ENCODE results near the gene SPRYD3.
"Not testable (repeated sequence)": the region's sequence is repeated elsewhere in the genome, so short reads cannot be mapped to it uniquely, and the experiment has no call there.

SPRYD3 gene

DNA sequence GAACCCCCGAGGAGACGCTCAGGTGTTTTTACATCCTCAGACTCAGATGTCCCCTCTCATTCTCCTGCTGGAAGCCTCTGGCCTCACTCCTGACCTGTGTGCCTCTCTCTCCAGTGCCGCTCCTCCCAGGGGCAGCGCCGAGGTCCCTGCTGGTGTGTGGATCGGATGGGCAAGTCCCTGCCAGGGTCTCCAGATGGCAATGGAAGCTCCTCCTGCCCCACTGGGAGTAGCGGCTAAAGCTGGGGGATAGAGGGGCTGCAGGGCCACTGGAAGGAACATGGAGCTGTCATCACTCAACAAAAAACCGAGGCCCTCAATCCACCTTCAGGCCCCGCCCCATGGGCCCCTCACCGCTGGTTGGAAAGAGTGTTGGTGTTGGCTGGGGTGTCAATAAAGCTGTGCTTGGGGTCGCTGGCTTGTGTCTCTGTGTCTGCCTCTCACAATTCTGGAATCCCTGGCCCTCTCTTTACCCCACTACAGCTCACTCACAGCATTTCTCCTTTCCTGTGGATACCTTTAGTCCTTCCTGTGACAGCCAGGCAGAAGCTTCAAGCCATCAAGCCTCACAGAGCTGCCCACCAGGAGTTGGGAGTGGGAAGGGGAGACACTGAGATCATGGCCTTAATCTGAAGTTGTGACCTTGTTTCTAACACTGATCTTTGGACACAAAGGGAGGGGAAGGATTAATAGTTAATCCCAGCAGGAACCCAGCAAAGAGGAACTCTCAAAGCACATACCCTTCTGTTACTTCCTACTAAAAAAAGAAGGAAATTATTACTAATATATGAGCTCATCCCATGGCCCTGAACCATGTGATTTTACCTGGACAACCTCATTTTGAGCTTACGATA is 23.0 kb upstream of the SPRYD3 start:
- no peak for DNase-seq (ENCODE audit: low read depth)

DNA sequence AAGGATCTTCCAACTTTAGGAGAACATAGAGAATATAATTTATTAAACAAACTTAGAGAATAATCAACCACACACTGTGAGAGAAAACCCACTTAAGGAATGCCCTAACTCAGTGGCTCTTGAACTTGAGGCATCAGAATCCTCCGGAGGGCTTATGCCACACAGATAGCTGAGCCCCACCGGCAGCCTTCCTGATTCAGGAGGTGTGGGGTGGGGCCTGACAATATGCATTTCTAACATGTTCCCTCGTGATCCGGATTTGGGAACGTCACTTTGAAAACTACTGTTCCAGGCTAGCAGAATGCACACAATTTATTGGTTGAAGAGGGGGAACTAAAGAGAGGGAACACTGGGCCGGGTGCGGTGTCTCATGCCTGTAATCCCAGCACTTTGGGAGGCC is 22.1 kb upstream of the SPRYD3 start:
- DNase-seq (ENCODE audit: low read depth): no peak

DNA sequence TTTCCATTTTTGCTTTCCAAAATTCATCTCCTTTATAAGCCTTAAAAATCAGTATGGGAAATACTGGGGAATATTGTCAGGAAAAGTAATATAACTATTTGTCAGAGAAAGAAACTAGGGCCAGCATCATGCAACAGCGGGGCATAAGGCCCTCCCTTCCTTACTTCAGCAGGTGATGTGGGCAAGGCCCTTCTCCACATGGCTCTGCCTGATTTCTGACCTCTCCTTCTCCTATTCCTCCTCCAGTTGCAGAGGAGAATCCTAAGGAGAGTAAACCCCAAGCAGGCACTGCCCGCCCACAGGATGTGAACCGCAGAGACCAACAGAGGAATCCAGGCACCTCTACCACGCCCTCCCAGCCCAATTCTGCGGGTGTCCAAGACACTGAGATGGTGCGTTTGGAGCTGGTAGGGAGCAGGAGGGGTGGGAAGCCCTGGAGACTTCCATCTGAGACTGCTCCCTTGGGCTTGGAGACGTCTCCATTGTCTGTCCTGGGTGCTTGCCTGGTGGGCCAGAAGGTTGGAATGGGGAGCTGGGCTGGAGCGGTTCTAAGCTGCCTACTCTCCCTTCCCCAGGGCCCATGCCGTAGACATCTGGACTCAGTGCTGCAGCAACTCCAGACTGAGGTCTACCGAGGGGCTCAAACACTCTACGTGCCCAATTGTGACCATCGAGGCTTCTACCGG is 21.4 kb upstream of the SPRYD3 start:
- DNase-seq (ENCODE audit: low read depth): no peak

DNA sequence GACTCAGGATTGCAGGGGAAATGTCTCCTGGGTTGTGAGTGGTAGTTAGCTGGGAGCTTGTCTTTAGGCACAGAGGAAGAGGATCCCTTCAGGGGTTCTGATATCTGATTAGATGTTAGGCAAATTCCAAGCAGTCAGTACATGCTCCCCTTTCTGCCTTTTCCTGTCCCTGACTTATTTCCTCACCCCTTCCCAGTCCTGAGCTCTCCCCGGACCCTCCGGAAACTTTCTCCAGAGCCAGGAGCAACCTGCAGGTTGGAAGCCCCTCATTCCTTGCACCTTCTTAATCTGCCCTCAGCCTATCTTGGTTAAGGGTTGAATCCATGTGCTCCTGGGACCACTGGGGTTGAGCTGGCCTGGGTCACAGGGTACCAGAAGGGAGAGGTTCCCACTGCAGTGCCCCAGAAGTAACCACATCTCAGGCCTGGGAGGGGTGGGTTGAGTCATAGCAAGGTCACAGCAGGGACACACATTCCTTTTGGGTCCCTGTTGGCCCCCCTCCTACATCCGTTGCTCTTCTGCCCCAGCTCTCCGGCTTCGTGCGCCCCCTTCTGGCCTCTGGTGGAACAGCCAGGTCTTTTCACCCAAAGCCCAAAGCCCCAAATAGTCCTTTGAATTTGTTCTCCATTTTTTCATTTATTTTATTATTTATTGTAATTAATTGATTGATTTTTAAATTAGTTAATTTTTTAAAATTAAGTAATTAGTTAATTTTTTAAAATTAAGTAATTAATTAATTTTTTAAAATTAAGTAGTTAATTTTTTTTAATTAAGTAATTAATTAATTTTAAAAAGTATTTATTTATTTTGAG is 20.1 kb upstream of the SPRYD3 start:
- peak; percentile 97 for DNase-seq (ENCODE audit: low read depth)

DNA sequence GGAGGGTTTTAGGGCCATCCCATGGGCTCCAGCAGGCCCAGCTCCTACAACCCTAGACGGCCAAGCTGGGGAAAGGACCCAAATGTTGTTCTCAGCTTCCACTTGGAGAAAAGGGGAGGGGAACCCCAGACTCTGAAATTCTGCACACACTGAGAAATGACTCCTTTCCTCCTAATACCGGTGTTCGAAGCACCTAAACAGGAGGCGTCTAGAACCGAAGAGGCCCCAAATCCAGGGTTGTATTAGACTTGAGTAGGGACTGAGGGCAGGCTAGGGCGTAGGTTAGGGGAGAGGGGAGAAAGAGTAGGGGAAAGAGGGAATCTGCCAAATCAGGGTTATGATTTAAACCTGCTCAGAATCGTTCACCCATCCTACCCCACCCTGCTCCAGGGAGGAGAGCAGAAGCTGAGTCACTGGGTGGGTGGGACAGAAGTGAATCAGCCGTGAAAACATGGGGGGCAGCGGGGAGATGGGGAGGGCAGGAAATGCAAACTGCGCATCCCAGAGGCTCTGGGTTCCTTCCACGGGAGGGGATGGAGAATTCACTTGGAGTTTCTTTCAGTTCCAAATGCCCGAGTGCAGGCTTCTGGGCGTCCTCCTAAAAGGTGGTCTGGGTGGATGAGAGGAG is 19.3 kb upstream of the SPRYD3 start:
- peak; percentile 68 for DNase-seq (ENCODE audit: low read depth)

DNA sequence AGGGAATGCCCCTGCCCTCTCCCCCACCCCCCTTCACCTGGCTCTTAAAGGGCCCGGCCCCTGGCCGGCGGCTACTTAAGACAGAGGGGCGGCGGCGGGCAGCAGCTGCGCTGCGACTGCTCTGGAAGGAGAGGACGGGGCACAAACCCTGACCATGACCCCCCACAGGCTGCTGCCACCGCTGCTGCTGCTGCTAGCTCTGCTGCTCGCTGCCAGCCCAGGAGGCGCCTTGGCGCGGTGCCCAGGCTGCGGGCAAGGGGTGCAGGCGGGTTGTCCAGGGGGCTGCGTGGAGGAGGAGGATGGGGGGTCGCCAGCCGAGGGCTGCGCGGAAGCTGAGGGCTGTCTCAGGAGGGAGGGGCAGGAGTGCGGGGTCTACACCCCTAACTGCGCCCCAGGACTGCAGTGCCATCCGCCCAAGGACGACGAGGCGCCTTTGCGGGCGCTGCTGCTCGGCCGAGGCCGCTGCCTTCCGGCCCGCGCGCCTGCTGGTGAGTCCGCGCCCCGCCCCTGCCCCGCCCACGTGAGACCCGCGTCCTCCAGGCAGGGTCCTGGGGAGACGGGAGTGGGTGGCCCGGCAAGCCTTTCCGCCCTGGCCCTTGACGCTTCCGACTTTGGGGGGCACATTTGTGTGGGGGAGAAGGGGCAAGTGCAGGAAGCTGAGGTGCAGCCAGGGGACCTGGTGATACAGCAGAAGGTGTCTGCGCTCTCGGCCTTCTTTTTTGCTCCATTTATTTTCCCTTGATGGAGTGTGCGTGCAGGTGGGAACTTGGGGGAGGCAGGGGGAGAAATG is 18.6 kb upstream of the SPRYD3 start, which contains the start of gene IGFBP6:
Gene IGFBP6, plus strand, starts transcription at position 104 of the 790 bp plus-strand sequence. Its CDS starts 51 bp downstream, at position 155.
- no peak for DNase-seq (ENCODE audit: low read depth)

DNA sequence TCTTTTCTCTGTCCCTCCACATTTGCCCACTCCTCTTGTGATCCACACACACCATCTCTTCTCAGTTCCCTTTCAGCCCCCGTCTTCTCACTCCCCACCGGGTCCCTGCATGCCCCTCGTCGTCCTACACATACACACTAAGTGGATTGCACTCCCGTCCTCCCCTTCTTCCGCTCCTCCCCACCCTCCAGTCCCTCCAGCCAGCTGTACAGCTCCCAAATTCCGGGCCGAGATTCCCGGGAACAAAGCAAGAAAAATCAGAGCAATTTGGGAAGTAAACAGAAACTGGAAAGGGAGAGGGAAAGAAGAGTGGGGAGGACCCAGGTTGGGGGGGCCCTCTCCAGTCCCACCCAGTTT is 18.0 kb upstream of the SPRYD3 start:
- DNase-seq (ENCODE audit: low read depth): no peak

DNA sequence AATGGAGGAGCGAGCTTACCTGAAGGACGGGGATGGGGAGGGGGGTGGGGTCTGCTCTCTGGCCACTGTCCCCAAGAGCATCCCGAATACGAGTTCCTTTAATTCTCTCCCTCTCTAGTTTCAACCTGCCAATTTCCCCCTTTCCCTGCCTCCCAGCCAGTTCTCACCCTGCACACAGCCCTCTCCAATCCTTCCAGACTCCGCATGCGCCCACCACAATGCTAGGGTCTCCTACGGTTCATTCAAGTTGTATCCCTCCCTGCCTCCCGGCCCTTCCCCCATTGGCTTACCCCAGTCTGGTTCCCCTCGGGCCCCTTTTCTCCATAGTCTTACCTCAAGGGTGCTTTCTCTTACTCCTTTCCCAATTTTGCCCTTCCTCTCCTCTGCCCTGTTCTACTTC is 17.6 kb upstream of the SPRYD3 start:
- no peak for DNase-seq (ENCODE audit: low read depth)

DNA sequence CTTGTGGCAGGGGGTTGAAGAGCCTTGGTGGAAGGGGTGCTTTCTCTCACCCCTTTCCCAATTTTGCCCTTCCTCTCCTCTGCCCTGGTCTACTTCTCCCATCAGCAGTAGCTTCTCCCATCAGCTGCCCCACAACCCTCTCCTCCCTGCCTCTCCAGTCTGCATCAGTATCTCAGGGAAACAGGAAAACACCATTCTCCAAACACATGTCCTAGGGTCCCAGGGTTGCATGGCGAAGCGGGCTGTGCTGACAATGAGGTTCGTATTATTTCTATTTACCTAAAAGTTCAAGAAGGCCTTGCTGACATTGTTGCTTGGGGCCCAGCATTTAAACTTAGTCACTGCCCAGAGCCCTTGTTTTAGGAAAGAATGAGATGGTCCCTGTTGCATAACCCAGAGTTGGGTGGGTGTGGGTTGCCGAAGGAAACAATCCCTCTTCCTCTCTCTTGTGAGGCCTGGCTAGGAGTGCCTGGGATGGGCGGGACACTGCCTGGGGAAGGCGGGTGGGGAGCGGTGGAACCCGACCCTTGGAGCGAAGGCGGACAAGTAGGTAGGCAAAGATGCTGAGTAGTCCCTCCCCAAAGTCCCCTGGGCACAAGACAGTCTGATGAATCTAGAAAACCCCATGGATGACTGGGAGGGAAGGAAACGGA is 17.0 kb upstream of the SPRYD3 start:
- DNase-seq (ENCODE audit: low read depth): peak; percentile 90

DNA sequence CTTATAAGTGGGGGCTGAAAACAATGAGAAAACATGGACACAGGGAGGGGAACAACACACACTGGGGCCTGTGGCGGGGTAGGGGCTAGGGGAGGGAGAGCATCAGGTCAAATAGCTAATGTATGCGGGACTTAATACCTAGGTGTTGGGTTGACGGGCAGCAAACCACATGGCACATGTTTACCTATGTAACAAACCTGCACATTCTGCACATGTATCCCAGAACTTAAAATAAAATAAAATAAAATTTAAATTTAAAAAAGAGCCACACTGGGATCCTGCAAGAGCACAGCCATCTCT is 16.4 kb upstream of the SPRYD3 start:
- not testable (repeated sequence) for DNase-seq (ENCODE audit: low read depth)

DNA sequence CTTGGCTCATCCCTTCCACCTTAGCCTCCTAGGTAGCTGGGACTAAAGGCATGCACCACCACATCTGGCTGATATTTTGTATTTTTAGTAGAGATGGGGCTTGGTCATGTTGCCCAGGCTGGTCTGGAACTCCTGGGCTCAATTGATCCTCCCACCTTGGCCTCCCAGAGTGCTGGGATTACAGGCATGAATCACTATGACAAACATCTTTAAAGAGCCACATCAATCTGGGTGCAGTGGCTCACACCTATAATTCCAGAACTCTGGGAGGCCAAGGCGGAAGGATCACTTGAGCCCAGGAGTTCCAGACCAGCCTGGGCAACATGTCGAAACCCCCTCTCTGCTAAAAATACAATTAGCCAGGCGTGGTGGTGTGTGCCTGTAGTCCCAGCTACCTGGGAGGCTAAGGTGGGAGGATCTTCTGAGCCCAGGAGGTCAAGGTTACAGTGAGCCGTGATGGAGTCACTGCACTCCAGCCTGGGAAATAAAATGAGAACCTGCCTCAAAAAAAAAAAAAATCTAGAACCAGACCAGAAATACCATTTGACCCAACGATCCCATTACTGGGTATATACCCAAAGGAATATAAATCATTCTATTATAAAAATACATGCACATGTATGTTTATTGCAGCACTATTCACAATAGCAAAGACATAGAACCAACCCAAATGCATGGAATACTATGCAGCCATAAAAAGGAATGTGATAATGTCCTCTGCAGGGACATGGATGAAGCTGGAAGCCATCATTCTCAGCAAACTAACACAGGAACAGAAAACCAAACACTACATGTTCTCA is 15.8 kb upstream of the SPRYD3 start:
- not testable (repeated sequence) for DNase-seq (ENCODE audit: low read depth)

DNA sequence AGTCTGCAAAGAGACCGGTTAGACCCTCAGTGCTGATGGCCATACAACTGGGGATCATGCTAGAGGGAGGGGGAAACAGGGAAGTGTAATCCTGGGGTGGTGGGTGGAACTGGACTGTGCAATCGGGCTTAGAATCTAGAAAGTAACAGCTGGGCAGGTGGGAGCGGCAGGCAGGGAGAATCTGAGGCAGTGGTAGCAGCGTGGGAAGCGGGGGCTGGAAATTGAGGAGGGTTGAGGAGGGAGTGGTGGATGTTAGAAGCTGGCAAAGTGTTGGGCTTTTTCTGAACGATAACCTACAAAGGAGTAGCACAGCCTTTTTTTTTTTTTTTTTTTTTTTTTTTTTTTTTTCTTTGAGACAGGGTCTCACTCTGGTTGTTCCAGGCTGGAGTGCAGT is 15.2 kb upstream of the SPRYD3 start:
- DNase-seq (ENCODE audit: low read depth): no peak

DNA sequence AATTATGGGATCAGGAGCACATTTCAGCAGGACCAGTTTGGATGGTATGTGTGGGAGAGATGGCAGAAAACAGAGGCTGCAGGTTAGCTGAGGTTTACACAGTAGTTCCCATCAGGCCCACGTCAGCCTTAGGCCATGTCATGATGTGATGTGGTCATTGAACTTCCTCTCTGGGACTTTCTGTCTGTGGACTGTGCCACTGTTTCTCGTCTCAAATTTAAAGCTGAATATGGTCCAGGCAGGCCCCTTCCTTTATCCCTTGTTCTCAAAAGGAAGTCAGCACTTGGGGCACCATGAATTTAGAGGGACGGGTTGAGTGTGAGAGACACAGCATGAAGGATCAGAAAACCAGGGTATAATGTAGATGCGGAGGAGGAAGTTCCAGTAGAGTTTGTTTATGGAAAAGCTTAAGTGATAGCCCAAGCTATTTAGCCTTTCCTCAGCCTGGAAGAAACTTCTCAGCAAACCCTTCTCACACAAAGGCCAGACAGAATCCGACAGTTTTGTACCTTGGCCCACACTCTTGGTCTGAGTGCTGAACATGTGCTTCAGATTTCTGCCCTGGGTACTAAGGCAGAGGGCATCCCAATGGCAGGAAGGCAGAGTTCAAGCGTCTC is 14.7 kb upstream of the SPRYD3 start:
- DNase-seq (ENCODE audit: low read depth): no peak

DNA sequence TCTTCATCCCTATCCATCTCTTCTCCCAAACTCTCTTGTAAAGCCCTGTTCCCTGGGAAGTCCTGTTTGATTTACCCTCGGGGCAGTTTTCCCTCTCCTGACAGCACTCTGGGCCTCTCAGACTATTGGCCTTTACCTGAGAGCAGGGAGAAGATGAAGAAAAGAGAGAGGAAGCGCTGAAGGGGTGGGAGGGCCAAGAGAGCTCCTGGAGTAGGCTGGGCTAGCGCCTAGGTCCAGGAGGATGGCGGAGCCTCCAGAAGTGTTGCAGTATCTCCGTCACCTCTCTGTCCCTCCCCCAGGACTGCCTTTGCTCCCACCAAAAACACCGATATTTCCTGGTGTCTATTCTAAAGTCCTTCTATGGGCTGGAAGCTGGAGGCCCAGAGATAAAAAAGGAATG is 12.6 kb upstream of the SPRYD3 start:
- no peak for DNase-seq (ENCODE audit: low read depth)

DNA sequence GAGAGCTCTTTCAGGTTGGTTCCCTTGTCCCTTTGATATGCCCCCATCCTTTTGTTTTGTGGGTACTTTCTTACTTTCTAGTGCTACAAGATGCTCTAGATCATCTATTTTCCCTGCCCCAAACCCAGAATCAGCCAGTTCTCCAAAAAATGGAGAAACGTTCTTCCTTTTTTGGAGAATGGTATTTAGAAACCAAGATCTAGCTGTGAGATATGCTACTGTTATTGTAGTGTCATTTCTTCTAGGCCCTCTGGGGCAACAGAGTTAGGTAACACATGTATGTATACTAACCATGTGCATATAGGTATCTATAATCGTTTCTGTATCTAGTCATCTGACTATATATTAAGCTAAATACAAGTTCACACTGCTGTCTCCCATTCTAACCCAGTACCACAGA is 11.4 kb upstream of the SPRYD3 start:
- no peak for DNase-seq (ENCODE audit: low read depth)

DNA sequence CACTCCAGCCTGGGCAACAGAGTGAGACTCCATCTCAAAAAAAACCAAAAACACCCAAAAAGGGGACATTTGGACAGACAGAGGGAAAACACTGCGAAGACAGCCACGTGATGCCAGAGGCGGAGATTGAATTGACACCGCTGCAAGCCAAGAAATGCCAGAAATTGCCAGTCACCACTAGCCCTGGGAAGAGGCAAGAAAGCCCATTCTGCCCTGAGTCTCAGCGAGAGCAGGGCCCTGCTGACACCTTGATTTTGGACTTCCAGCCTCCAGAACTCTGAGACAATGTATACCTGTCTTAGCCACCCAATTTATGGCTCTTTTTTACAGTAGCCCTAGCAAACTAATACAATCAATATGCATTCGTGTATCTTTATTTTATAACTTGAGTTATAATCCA is 10.9 kb upstream of the SPRYD3 start:
- DNase-seq (ENCODE audit: low read depth): no peak

DNA sequence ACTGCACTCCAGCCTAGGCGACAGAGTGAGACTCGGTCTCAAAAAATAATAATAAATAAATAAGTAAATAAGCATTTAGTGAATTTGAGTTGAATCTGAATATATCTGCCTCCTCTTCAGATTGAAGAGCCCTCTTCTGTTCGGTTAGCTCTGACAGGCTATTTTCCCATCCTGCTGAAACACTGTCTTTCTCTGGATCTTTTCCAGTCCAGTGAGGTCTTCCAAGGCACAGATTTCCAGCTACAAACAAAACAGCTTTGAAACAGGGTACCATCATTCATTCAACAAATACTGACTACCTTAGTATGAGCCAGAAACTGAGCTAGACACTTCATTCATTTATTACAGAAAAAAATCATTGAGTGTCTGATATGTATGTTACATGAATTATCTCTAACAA is 7.2 kb upstream of the SPRYD3 start:
- DNase-seq (ENCODE audit: low read depth): no peak

DNA sequence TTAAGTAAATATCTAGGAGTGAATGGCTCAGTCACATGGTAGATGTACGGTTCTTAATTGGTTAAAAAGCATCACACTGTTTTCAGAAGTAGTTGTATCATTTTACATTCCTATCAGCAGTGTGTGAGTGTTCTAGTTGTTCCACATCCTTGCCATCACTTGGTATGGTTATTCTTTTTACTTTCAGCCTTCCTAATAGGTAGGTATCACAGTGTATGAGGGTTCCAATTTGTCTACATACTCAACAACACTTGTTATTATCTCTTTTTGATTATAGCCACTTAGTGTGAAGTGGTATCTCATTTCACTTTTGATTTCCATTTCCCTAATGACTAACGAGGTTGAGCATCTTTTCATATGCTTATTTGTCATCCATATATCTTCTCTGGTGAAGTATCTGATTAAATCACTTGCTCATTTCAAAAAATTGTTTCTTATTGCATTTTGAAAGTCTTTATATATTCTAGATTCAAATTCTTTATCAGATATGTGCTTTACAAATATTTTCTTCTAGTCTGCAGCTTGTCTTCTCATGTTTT is 3.5 kb upstream of the SPRYD3 start:
- no peak for DNase-seq (ENCODE audit: low read depth)

DNA sequence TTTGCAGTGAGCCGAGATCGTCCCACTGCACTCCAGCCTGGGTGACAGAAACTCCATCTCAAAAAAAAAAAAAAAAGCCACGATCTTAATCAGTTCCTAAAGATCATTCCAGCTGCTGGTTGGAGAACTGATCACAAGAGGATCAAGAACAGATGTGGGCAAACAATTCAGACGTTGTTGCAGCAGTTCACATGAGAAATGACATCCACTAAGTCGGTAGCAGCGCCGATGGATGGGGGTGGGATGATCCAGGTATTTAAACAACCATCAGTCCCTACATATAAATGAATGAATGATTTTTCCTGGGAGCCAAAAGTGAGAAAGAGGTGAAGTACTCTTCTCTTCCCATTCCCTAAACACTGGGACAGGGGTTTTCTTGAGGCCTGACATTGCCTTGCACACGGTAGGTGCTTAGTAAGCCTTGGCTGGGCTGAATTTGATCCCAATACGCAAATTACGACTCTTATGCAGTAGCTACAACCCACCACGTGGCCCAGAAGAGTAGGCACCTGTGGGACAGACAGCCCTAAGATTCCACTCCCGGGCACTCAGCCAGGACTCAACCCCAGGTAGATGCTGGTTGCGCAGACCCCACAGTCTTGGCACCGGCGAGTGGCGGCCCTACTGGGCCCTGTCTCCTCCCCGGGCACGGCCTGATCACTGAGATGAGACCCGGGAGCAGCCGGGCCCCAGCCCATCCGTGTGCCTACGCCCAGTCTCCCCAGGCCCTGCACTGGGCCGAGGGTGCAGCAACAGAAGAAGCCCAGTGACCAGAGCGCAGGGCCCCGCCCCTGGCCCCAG is 565 bp downstream of the SPRYD3 start:
- DNase-seq (ENCODE audit: low read depth): no peak
